ENCODE results near the gene MAP2K5.

MAP2K5 gene

GRCh38 chr15:67720556-67721175 is 178.2 kb downstream of the MAP2K5 start:
- no peak for DNase-seq (ENCODE audit: low read depth)
- TF ChIP-seq CTCF (conservative IDR thresholded peaks at IDR 0.05; ENCODE audit: control insufficient read depth, insufficient read depth, low read depth, low read length) = no peak
- no peak overlapping the region for H3K4me3 ChIP-seq (ENCODE audit: control insufficient read depth, low read depth, low read length)

- no peak for DNase-seq (ENCODE audit: low read depth)
- TF ChIP-seq CTCF (conservative IDR thresholded peaks at IDR 0.05; ENCODE audit: control insufficient read depth, insufficient read depth, low read depth, low read length) = no peak
- H3K4me3 ChIP-seq (ENCODE audit: control insufficient read depth, low read depth, low read length) = no peak overlapping the region
Observed at GRCh38 chr15:67722030-67722817, 179.7 kb downstream of the MAP2K5 start.

- no peak for TF ChIP-seq CTCF (conservative IDR thresholded peaks at IDR 0.05; ENCODE audit: control insufficient read depth, insufficient read depth, low read depth, low read length)
- DNase-seq (ENCODE audit: low read depth) = no peak
- no peak overlapping the region for H3K4me3 ChIP-seq (ENCODE audit: control insufficient read depth, low read depth, low read length)
Observed at GRCh38 chr15:67723294-67724024, 181.0 kb downstream of the MAP2K5 start.

- no peak for TF ChIP-seq CTCF (conservative IDR thresholded peaks at IDR 0.05; ENCODE audit: control insufficient read depth, insufficient read depth, low read depth, low read length)
- no peak for DNase-seq (ENCODE audit: low read depth)
- H3K4me3 ChIP-seq (ENCODE audit: control insufficient read depth, low read depth, low read length) = no peak overlapping the region
Observed at GRCh38 chr15:67724691-67725375, 182.3 kb downstream of the MAP2K5 start.

- DNase-seq (ENCODE audit: low read depth) = no peak
- no peak overlapping the region for H3K4me3 ChIP-seq (ENCODE audit: control insufficient read depth, low read depth, low read length)
- no peak for TF ChIP-seq CTCF (conservative IDR thresholded peaks at IDR 0.05; ENCODE audit: control insufficient read depth, insufficient read depth, low read depth, low read length)
Observed at GRCh38 chr15:67730135-67730534, 187.6 kb downstream of the MAP2K5 start.

- no peak overlapping the region for H3K4me3 ChIP-seq (ENCODE audit: control insufficient read depth, low read depth, low read length)
- no peak for DNase-seq (ENCODE audit: low read depth)
- TF ChIP-seq CTCF (conservative IDR thresholded peaks at IDR 0.05; ENCODE audit: control insufficient read depth, insufficient read depth, low read depth, low read length) = no peak
Observed at GRCh38 chr15:67731112-67731721, 188.7 kb downstream of the MAP2K5 start.

All from fibroblast of mammary gland (primary cell).